ENCODE results near the gene AKAP8.

The AKAP8 gene

DNA sequence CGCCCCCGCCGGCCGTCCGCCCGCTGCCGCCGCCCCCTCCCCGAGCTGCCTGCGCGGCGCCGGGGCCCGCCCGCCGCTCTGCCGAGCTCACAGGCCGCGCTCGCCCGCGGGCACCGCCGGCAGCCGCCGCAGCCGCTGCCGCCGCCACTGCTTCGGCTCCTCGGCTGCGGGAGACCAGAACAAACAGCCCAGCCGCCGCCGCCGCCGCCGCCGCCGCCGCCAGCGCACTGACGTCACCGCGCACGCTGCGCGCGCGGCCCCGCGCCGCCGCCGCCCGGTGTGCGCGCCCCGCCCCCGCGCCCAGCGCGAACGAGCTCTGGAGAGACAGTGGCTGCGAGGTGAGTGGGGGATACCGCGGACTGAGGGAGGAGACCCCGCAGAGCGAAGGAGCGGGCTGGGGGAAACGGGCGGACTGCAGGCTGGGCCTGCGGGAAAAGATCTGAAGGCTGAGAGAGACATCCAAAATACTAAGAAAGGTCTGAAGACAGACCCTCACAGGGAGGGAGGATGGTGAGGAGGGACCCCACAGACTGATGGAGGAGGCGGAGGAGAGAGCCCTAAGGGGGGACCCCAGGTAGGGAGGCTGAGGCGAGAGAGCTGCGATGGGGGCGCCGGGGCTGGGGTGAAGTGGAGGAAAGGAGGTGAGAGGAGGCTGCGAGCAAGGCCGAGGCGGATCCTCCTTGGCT, 47.1 kb downstream of the AKAP8 start, which contains the start of gene BRD4:
TSS of gene BRD4 (minus strand) at position 229 of the 686 bp plus-strand sequence. CDS start 59,440 bp downstream, outside the sequence.
- peak; percentile 65 to 70 for DNase-seq (ENCODE audit: low read depth in 2 of 2)

DNA sequence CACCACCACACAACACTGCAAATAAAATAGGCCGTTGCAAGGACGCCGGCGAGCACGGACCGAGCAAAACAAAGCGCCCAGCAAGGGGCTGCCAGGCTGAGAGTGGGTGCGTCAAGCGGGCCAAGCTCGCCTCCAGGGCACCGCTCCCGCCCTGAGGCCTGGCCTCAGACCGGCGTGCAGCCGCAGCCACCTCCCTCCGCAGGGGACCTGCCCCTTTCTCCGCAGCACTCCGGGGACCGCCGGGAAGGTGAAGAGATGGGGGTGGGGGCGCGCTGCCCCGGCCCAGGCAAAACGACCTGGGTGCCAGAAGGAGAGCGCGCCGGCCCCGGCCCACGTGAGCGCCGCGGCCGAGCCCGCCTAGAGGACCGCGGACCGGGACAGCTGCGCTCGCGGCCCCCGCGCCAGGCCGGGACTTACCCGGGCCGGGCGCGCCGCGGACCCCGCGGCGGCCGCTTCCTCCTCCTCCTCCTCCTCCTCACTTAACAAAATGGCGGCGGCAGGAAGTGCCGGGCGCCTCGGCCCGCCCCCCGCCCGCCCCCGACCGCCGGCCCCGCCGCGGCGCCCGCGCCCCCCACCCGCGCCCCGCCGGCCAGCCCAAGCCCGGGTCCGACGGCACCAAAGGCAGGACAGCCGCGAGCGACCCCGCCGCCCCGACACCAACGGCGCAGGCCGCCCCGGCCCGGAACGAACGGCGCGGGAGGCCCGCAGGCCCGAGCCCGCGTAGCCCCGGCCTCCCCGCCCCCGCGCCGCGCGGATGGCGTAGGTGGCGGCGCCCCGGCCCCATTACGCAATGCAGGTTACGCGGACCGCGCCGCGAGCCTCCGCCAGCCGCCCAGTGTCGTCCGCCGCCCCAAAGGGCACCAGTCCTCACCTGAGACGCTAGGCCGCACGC, 47.9 kb downstream of the AKAP8 start:
- peak; percentile 43 to 50 for DNase-seq (ENCODE audit: low read depth in 2 of 2)

DNA sequence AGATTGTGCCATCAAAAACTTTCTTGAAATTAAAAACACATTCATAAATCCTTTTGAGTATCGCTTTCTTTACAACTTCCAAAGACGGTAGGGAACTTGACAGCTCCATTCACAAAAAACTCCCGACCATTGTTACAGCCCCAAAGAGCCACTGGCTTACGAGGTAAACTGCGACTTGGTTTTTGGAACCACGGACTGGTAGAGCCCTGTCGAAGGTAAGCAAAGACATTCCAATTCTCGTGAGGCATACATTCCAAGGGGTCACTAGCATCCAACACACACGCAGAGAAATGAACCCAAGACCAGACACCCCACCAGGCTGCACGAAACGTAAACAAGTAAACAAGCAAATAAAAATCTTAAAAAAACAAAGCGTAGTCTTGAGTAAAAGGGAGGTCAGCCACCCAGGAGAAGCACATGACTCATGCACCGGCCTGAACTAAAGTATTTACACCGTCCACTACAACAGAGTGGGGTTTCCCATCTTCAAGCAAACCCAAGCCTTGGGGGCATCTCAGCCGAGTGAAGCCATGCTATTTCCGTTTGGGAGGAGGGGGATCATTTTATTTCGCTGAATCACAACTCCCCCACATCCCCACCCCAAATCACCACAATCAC, 48.7 kb downstream of the AKAP8 start:
- DNase-seq (ENCODE audit: low read depth in 2 of 2) = no peak

DNA sequence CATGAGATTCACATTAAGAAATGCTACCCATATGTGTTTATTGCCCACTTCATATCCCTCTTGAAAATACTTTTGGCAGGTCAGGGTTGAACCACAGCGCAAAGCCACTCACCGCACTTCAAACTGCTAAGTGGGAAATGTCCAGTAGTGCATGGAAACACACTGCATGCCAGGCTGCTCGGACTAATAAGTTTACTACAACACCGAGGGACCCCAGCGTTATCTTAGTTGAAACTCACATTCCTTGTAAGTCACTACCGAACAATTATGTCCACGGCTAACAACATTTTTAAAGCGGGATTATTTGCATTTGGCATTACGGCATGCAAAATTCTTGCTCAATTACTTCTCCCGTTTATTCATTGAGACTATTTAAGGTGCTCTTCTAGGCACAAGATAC, 51.3 kb downstream of the AKAP8 start:
- DNase-seq (ENCODE audit: low read depth in 2 of 2) = no peak

DNA sequence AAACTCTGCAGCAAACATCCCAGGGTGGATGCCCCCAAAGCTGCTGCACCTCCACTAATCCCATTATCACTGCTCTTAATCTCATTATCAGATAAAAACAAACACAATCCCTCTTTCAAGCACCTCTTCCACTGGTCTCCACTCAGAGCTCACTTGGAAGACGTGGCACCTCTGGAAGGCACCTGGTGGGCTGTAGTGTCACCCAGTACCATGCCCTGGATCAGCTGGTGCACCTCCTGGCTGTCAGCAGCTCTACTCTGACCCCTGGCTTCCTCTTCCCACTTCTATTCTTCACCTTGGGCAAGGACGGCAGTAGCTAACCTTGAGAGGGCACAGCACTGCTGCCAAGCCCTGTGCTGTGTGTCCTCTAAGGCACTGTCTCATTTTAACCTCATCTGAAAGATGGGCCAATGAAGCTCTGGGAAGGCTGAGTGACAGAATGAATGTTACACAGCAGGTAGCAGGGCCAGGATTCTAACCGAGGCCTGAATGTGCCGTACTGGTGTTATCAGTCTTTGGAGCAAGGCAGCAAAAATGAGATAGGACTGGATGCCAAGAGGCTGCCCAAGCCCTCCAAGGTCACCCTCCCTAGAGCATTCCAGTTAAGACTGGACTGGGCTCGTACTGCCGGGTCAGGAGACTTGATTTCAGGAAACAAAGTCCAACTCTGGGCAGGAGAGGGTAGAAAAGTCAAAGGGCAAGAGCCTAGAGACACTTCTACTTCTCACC, 54.6 kb downstream of the AKAP8 start:
- DNase-seq (ENCODE audit: low read depth in 2 of 2) = no peak

DNA sequence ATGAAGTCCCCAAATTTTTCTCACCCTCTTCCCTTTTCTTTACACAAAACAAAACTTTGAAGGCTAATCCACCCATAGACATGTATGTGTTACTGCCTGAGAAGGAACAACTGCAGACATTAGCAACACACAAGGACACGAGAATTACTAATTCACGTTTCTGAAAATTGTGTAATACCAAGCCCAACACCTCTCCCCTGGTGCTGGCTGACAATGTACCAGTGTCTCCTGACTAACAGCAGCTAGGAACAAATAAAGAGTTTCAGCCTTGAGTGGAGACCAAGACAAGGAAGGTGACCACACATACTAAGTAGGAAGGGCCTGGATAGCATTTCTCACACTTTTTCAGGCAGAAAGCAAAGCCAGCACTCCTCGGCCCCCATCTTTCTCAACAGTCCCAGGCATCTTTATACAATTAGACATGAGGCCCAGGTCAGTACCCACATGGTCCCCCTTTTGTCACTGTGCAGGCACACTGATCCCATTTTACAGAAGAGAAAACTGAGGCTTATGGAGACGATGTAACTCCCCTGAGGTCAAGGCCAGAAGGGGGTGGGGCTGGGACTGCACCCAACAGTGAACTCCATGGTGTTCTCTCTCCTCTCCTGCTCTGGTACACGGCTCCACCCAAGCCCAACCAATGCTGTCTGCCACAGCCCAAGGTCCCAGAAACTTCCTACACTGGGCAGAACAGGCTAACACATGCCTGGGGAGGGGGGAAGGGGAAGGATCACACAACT, 55.9 kb downstream of the AKAP8 start:
- DNase-seq (ENCODE audit: low read depth in 2 of 2) = no peak

DNA sequence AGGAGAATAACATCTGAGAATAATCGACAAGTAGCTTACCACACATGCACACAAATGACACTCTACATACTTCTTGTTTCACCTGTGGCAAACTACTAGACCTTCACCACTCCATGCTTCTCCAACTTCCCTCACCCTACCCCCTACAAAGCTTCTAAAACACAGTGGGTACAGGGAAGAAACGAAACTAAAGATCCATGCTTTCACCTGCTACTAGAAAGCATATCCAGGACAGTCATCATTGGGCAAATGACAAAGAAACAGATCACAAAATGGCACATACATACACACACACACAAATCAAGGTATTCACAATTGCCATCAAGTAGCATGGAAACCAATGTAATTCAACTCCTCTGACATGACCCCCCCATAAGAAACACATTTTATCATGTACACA, 57.8 kb downstream of the AKAP8 start:
- DNase-seq (ENCODE audit: low read depth in 2 of 2) = no peak

DNA sequence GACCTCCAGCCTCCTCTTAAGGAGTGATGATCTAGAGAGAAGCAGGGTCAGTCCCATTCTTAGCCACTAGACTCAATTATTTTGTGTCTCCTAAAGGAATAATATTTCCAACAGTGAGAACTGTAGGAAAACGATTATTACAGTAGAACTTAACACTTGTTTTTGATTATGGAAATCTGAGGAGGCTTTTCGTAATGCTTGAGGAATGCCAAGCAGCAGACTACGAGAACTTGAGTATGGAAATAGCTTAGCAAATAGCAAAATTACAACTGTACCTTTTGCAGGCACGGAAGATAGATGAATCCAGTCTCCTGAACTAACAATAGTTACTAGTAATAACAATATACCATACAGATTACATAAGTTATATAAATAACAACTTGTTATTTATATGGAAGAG, 59.5 kb downstream of the AKAP8 start:
- no peak for DNase-seq (ENCODE audit: low read depth in 2 of 2)

DNA sequence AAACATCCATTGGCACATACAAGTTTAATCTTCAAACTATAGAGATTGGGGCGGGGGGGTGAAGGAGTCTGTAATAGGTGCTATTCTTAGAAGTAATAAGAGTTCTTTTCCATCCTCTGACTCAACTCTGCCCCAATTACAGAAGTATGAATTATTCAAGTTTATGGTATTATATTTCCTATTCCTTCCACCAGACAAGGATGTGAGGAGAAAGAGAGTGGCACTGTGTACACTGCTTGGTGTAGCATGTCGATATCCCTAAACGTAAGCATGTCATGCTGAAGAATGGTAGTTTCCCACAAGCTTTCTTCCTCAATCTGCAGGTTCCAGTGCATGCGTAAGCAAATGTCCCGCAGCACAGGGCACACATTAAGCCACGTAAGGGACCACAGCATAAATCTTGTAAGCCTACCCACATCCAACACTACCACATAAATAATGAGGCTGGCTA, 61.3 kb downstream of the AKAP8 start:
- DNase-seq (ENCODE audit: low read depth in 2 of 2) = no peak

DNA sequence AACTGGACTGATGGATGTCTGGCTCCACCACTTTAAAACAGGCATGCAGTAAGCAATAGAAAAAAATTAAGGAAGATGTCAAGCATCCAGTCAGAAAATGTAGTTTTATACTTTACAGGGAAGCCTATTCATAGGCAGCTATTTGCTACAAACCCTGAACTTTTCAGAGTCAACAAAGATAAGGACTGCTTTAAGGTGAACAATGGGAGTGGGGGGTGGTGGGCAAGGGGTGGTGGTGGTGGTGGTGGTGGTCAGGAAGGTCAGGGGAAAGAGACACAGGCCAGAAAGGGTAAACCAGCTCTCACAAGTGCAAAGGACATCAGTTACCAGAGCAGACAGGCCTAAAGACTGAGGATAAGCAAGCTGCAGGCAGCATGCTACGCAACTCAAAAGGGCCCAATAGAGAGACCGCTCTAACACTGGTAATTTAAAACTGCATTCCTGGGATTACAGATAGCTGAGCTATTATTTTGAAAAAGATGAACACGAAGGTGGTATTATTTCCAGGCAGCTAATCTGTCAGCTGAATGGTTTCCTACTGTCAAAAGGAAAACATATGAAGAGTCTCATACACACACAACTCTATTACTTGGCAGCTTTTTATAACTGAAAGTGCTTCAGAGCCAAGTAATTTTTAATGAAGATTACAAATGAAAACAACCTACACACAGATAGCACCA, 62.1 kb downstream of the AKAP8 start:
- DNase-seq (ENCODE audit: low read depth in 2 of 2) = no peak

DNA sequence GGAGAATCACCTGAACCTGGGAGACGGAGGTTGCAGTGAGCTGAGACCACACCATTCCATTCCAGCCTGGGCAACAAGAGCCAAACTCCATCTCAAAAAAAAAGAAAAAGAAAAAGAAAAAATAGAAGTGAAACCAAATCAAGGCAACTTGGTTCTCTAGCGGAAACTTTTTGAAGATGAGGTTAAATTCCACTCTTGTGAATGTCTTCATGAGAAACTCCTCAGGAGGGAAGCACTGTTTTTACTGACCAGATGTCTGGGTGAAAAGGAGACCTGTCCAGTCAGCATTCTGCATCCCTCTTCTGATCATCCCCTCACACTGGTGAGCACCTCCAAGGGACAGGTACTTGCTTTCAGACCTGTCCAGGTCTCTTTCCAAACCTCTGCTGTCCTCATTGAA, 63.1 kb downstream of the AKAP8 start:
- DNase-seq (ENCODE audit: low read depth in 2 of 2) = no peak

DNA sequence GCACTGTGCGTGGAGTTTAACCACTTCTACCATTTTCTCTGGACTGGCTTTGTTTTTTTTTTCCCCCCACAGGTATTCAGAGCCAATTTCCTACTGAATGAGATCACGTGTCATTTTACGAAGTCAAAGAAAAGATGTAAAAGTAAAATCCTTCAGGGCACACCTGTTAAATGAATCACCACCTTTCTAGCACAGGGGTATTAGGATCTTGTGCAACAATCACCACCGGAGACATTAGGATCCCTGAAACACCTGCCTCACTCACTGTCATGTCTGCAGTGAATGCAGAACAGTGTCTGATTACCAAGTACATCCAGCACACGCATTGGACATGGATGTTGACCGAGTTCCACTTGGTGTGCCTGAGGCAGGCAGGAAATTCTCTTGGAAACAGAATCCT, 64.5 kb downstream of the AKAP8 start:
- DNase-seq (ENCODE audit: low read depth in 2 of 2) = no peak

DNA sequence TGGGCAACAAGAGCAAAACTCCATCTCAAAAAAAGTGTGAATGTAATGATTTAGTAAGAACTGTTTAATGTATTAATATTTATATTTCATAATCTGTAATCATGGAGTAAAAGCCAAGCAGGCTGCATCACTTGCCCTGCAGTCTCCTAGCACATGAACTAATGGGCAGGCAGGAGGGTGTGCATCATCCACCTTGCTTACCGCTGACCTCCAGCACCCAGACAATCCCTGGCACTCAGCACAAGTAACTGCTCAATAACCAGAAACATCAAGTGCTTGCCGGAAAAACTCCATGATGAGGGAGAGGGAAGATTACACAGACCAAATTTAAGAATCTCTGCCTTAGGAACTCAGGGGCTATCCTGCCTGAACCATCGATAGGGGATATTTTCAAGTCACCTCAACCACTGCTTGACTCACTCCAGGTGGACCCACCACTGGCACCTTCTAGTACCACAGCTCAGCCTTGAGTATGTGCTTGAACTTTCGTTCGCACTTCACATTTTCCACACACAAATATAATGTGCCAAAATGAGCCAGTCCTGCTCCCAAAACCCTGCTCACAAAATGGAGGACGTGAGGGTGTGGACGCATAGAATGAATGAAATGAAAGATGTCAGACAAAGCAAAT, 65.8 kb downstream of the AKAP8 start:
- no peak for DNase-seq (ENCODE audit: low read depth in 2 of 2)

DNA sequence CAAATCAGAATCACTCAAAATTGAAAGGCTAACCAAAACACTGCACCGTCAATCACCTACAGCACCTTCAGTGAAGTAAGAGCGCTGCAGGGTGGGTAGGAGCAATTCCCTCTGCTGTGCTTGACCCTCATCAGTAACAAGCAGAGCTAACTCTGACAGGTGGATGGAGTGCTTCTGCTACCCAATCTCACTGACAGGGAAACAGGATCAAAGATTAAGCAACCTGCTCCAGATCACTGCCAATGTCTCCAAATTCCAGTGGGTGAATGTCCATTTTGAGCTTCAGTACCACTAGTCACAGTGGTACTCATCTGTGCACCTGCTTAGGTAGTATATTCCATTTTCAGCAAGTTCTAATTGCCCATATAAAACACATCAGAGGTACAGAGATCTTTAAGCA, 72.4 kb downstream of the AKAP8 start:
- no peak for DNase-seq (ENCODE audit: low read depth in 2 of 2)

DNA sequence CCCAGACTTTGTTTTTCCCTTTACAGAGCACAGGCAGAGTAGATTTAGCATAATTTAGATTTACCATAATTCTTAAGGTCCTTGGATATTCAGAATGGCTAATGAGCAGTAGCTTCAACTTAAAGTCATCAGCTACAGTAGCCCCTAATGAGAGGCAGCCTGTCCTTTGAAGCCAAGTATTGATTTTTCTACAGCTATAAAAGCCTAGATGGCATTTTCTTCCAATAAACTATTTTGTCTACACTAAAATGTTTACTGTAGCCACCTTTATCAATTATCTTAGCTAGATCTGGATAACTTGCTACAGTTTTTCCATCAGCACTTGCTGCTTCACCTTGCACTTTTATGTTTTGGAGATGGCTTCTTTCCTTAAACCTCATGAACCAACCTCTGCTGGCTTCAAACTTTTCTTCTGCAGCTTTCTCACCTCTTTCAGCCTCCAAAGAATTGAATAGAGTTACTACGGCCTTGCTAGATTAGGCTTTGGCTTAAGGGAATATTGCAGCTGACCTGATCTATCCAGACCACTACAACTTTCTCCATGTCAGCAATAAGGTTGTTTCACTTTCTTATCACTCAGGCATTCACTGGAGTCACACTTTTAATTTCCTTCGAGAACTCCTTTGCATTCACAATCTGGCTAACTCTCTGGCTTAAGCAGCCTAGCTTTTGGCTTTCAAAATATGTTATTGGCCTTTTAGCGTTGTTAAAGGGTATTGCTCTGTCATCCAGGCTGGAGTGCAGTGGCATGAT, 73.8 kb downstream of the AKAP8 start:
- DNase-seq (ENCODE audit: low read depth in 2 of 2) = no peak

DNA sequence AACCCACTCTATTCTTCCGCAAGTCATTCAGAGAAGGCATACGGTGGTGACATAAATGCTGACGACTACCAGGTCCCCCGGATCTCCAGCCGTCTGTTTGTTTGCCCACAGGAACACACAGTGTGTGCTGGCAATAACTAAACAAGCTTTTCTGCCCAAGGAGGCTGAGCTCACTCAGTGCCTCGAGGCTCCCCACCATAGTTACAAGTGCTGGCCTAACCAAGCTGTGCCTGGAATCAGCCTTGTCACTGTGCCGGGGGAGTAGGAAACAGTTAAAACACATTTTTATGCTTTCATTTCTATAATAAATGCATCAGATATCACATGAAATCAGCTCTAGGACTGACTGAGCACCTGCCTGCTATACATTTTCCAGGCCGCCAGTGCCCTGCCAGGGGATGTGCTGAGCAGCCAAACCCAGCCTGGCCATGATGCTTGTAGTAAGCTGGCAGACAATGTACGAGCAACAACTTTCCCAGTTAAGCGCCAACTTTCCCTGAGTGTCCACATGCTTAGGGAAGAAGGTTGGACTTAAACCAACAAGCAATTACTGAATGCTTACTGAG, 75.4 kb downstream of the AKAP8 start:
- DNase-seq (ENCODE audit: low read depth in 2 of 2) = peak in 1 of 2 donors; percentile 42
